ENCODE data around the gene HTT. TPM values are rescaled to one million over a fixed set of nuclear protein-coding genes. Genes with fewer than 3 reads are reported as not detected.

HTT gene
- total RNA-seq, 1 donor from 2014 or later, result 49.8 TPM

DNA sequence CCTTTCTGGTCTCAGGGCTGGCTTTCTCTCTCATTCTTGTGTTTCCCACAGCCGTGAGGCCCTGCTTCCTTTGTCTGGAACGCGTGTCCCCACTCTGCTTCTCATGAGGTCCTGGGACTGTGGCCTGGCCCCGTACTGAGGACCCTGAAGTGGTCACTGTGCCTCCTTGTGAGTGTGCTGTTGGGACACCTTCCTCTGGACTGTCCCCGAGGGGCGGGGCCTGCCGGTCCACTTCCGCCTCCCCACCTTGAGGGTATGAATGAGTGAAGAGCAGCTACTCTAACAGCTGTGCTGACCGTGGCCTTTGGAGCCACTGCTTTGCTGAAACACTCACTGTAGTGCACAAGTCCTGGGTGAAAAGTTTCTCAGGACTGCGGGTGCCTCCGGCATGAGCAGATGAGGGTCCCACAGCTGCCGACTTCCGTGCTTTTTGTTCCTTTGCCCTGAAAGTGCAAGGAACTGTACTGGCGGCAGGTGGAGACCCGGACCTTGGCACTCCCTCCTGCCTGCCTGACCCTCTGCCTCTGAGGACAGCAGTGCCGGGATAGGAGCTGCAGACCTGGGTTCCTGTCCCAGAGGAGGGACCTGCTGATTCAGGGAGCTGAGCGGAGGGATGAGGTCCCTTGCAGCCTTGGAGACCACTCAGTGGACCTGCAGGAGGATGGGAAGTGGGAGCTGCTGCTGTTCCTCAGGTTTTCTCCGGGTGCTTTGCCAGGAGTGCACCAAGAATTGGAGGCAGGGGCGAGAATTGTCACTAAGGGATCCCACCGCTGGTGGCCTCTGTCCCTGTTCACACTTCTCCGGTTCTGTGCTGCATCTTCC is 38.1 kb upstream of the HTT start:
- intact Hi-C loops (cut with DNase I), result no loop called here
- H3K4me1 ChIP-seq, result peaks cover 18% of the 10 kb centered on the region
- no peaks in the 10 kb centered on the region for H3K9me3 ChIP-seq
- H3K36me3 ChIP-seq, result no peaks in the 10 kb centered on the region
- no peak overlapping the region for H3K27ac ChIP-seq
- TF ChIP-seq POLR2AphosphoS5 (IDR thresholded peaks at IDR 0.05; ENCODE audit: insufficient read depth in 1 of 2, low read depth in 1 of 2), result no peak
- no peak for TF ChIP-seq POLR2A (IDR thresholded peaks at IDR 0.05)
- TF ChIP-seq, protein P1, sequence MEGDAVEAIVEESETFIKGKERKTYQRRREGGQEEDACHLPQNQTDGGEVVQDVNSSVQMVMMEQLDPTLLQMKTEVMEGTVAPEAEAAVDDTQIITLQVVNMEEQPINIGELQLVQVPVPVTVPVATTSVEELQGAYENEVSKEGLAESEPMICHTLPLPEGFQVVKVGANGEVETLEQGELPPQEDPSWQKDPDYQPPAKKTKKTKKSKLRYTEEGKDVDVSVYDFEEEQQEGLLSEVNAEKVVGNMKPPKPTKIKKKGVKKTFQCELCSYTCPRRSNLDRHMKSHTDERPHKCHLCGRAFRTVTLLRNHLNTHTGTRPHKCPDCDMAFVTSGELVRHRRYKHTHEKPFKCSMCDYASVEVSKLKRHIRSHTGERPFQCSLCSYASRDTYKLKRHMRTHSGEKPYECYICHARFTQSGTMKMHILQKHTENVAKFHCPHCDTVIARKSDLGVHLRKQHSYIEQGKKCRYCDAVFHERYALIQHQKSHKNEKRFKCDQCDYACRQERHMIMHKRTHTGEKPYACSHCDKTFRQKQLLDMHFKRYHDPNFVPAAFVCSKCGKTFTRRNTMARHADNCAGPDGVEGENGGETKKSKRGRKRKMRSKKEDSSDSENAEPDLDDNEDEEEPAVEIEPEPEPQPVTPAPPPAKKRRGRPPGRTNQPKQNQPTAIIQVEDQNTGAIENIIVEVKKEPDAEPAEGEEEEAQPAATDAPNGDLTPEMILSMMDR (IDR thresholded peaks at IDR 0.05), result no peak
- DNase-seq (ENCODE audit: extremely low spot score in 2 of 2), result no peak
- no peak overlapping the region for H3K4me3 ChIP-seq
- H3K27me3 ChIP-seq, result no peaks in the 10 kb centered on the region

DNA sequence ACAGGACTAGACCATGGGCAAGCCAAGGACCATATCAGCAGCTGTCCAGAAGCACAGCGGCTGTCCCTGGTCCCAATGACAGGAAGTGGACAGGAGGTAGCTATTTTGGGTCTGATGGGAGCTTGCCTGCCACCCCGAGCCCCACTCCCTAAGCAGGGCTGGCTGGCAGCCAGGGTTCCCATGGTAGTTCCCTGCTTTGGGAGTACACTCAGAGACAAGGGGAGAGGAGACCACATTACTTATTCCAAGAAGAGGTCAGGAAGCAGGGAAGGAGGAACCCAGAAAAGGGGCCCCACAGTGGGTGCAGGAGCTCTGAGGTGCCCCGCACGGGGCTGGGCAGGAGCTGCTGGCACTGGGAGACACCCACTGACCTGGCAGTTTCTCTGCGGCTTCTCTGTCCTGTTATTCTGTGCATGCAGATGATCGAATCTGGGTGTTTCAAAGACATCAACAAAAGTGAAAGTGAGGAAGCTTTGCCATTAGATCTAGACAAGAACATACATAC is 36.5 kb upstream of the HTT start:
- Histone ChIP-seq H3K27me3 (no peaks in the 10 kb centered on the region), H3K4me3 (peak overlapping the region; percentile 12 to 25), H3K36me3 (no peaks in the 10 kb centered on the region), H3K9me3 (no peaks in the 10 kb centered on the region), H3K27ac (no peak overlapping the region), H3K4me1 (peaks cover 31% of the 10 kb centered on the region)
- no peak for DNase-seq (ENCODE audit: extremely low spot score in 2 of 2)
- intact Hi-C loops (cut with DNase I), result no loop called here
- TF ChIP-seq POLR2A (IDR thresholded peaks at IDR 0.05), result no peak
- TF ChIP-seq, protein P1 (IDR thresholded peaks at IDR 0.05), result no peak
- TF ChIP-seq POLR2AphosphoS5 (IDR thresholded peaks at IDR 0.05; ENCODE audit: insufficient read depth in 1 of 2, low read depth in 1 of 2), result no peak

DNA sequence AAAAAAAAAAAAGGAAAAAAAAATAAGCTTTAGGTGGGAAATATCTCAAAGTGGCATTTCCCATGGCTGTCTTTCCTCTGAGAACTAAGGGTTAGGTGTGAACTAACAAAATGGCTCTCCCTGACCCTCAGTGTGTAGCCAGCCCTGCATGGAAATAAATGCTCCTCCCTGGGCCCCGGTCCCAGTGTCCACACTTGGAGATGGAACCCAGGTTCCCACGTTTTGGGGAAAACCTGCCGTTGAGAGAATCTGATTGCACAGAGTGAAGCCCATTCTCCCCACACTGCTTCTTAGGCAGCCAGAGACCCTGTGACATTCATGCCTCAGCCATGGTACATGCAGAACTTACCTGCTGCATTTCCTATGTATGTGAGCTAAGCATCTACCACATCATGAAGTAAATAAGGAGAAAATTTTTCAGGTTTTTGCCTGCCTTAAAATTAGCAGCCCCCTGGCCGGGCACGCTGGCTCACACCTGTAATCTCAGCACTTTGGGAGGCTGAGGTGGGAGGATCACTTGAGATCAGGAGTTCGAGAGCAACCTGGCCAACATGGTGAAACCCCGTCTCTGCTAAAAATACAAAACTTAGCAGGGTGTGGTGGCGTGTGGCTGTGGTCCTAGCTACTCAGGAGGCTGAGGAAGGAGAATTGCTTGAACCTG is 34.6 kb upstream of the HTT start:
- Histone ChIP-seq H3K27ac (no peak overlapping the region), H3K36me3 (no peaks in the 10 kb centered on the region), H3K27me3 (no peaks in the 10 kb centered on the region), H3K9me3 (no peaks in the 10 kb centered on the region), H3K4me3 (no peak overlapping the region), H3K4me1 (peaks cover 31% of the 10 kb centered on the region)
- intact Hi-C loops (cut with DNase I), result no loop called here
- DNase-seq (ENCODE audit: extremely low spot score in 2 of 2), result no peak
- TF ChIP-seq POLR2A (IDR thresholded peaks at IDR 0.05) (no peak), POLR2AphosphoS5 (IDR thresholded peaks at IDR 0.05; ENCODE audit: insufficient read depth in 1 of 2, low read depth in 1 of 2) (no peak)
- TF ChIP-seq, protein P1 (IDR thresholded peaks at IDR 0.05), result no peak

DNA sequence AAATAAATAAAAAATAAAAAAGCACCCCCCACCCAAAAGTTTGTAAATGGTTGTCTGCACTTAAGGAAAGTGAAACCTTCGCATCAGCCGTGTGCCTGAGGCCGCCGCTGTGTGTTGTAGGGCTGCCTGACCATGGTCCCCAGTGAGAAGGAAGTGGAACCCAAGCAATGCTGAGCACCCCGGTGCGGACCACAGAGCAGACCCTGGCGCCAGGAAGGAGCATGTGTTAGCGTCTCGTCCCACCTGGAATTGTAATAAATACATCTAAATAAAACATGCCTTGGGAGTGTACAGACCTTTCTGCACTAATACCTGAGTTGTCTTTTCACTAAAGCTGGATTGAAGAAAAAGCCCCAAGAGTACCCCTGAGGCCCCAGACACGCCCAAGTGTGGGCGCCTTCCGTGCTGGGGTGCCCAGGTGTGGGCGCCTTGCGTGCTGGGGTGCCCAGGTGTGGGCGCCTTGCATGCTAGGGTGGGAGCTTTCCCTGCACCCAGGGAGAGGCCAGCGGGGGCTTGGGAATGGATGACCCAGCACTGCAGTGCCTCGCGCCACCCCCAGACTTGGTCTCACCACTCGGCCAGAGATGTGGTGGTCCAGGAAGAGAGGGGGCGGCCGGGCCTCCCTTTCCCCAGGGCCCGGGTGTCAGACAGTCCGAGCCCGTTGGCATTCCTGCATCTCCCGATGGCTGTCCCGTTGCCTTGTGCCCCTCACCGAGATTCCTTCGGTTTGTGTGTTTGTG is 33.9 kb upstream of the HTT start:
- Histone ChIP-seq H3K4me1 (peaks cover 31% of the 10 kb centered on the region), H3K36me3 (no peaks in the 10 kb centered on the region), H3K4me3 (peak overlapping the region in 1 of 2 donors; percentile 48), H3K9me3 (no peaks in the 10 kb centered on the region), H3K27me3 (no peaks in the 10 kb centered on the region), H3K27ac (no peak overlapping the region)
- TF ChIP-seq, protein P1 (IDR thresholded peaks at IDR 0.05), result no peak
- TF ChIP-seq POLR2A (IDR thresholded peaks at IDR 0.05), result no peak
- intact Hi-C loops (cut with DNase I), result no loop called here
- DNase-seq (ENCODE audit: extremely low spot score in 2 of 2), result no peak
